Loucy (cell line): ENCODE results near the gene ZNRF3.

Experiments used
- H2AFZ ChIP-seq: fragments of 200-600 bp; sonication (generic); 2 replicates; pipeline ENCODE4 v1.6.0; 2016; ENCODE audit warnings: antibody characterized with exemption, mild to moderate bottlenecking, low read length, moderate library complexity
- H3F3A ChIP-seq: fragments of 200-600 bp; 2 replicates; pipeline ENCODE4 v1.6.0; 2016; ENCODE audit warnings: antibody characterized with exemption, low read depth, mild to moderate bottlenecking
- H3K27me3 ChIP-seq: fragments of 200-600 bp; sonication (generic); 2 replicates; pipeline ENCODE4 v1.6.1; 2014; ENCODE audit warnings: low read length, mild to moderate bottlenecking; ENCODE audit not compliant: insufficient read depth, poor library complexity, severe bottlenecking
- H3K36me3 ChIP-seq: fragments of 200-600 bp; sonication (generic); 2 replicates; pipeline ENCODE4 v1.6.1; 2016; ENCODE audit warnings: low read length; ENCODE audit not compliant: insufficient read depth
- H3K4me1 ChIP-seq: fragments of 200-600 bp; sonication (generic); 2 replicates; pipeline ENCODE4 v1.5.1; 2014; ENCODE audit warnings: low read length, mild to moderate bottlenecking; ENCODE audit not compliant: insufficient read depth, poor library complexity, severe bottlenecking
- H3K4me2 ChIP-seq: fragments of 200-600 bp; sonication (generic); 2 replicates; pipeline ENCODE4 v1.6.0; 2014; ENCODE audit warnings: antibody characterized with exemption, low read length, low read depth, mild to moderate bottlenecking; ENCODE audit not compliant: poor library complexity, severe bottlenecking
- H3K4me3 ChIP-seq: fragments of 200-600 bp; sonication (generic); 2 replicates; pipeline ENCODE4 v1.5.1; 2014; ENCODE audit warnings: low read length, mild to moderate bottlenecking, mixed read lengths; ENCODE audit not compliant: poor library complexity, severe bottlenecking
- H3K79me2 ChIP-seq: fragments of 200-600 bp; sonication (generic); 2 replicates; pipeline ENCODE4 v1.6.1; 2014; ENCODE audit warnings: low read length; ENCODE audit not compliant: insufficient read depth
- H3K9ac ChIP-seq: fragments of 200-600 bp; sonication (generic); 2 replicates; pipeline ENCODE4 v1.6.0; 2014; ENCODE audit warnings: mild to moderate bottlenecking, low read depth, low read length, moderate library complexity; ENCODE audit not compliant: poor library complexity, severe bottlenecking
- H3K9me2 ChIP-seq: fragments of 200-600 bp; sonication (generic); replicated peaks from 2 replicates; pipeline ENCODE4 v1.6.1; 2016; ENCODE audit warnings: low read depth, low read length, mixed read lengths
- H3K9me3 ChIP-seq: fragments of 200-600 bp; sonication (generic); 2 replicates; pipeline ENCODE4 v1.6.1; 2014; ENCODE audit warnings: mild to moderate bottlenecking, antibody characterized with exemption, low read length, low read depth; ENCODE audit not compliant: insufficient read depth
- H4K20me1 ChIP-seq: fragments of 200-600 bp; sonication (generic); 2 replicates; pipeline ENCODE4 v1.6.0; 2014; ENCODE audit warnings: antibody characterized with exemption, low read length, mild to moderate bottlenecking; ENCODE audit not compliant: insufficient read depth, poor library complexity, severe bottlenecking
- EZH2phosphoT487 ChIP-seq: fragments of 200-600 bp; IDR thresholded peaks from 2 replicates; pipeline ENCODE4 v1.6.1; 2018; ENCODE audit warnings: antibody characterized with exemption, mild to moderate bottlenecking, moderate library complexity, borderline replicate concordance
- TF ChIP-seq, protein P1 (sequence below): fragments of 200-600 bp; sonication (generic); conservative IDR thresholded peaks from 2 replicates; pipeline ENCODE4 v1.5.1; 2014; ENCODE audit warnings: mild to moderate bottlenecking, antibody characterized with exemption, low read length

Gene ZNRF3

DNA sequence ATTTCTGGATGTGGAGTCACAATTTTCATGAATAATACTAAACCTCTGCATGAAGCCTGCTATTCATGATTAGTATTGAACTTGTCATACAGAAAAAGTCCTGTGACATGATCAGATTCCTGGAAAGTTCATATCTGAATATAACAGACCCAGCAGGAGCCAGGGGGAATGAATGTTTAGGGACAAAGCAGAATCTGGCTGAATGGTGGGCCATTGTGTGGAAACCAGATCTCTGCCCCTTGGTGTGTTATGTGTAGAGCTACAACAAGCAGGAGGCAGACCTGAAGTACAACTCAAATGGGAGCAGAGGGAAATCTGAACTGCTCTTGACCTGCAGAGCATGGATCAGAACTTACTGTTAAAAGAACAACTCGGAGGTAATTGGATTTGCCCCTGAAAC lies 219.7 kb downstream of the ZNRF3 start:
- Histone ChIP-seq H3K9me3 (no peaks in the 10 kb centered on the region), H3K36me3 (no peaks in the 10 kb centered on the region), H3K4me3 (no peak overlapping the region), H3K79me2 (no peaks in the 10 kb centered on the region), H3K9me2 (no peaks in the 10 kb centered on the region), H2AFZ (no peak overlapping the region), H3K9ac (no peak overlapping the region), H4K20me1 (no peaks in the 10 kb centered on the region), H3K27me3 (no peaks in the 10 kb centered on the region), H3K4me1 (no peaks in the 10 kb centered on the region), H3F3A (no peaks in the 10 kb centered on the region), H3K4me2 (no peak overlapping the region)
- TF ChIP-seq, protein P1, sequence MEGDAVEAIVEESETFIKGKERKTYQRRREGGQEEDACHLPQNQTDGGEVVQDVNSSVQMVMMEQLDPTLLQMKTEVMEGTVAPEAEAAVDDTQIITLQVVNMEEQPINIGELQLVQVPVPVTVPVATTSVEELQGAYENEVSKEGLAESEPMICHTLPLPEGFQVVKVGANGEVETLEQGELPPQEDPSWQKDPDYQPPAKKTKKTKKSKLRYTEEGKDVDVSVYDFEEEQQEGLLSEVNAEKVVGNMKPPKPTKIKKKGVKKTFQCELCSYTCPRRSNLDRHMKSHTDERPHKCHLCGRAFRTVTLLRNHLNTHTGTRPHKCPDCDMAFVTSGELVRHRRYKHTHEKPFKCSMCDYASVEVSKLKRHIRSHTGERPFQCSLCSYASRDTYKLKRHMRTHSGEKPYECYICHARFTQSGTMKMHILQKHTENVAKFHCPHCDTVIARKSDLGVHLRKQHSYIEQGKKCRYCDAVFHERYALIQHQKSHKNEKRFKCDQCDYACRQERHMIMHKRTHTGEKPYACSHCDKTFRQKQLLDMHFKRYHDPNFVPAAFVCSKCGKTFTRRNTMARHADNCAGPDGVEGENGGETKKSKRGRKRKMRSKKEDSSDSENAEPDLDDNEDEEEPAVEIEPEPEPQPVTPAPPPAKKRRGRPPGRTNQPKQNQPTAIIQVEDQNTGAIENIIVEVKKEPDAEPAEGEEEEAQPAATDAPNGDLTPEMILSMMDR, result no peak
- no peak for TF ChIP-seq EZH2phosphoT487

DNA sequence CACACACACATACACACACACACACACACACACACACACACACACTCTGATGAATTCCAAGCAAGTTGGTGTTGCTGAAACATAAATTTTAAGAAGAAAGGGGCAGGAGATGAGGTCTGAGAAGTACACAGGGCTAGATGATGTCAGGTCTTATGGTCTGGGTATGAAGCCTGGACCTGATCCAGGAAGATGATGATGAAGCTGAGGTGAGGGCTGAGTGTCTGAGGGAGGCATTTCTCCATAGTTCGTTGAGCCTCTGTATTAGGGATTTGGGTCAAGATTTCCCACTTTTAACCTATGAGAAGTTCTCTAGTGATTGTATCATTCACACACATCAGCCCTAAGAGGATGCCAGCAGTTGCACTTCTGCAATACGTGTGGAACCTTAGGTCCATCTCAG lies 222.1 kb downstream of the ZNRF3 start:
- Histone ChIP-seq H3K4me3 (no peak overlapping the region), H3K9ac (no peak overlapping the region), H4K20me1 (no peaks in the 10 kb centered on the region), H3K4me1 (no peaks in the 10 kb centered on the region), H3K27me3 (no peaks in the 10 kb centered on the region), H3K9me2 (no peaks in the 10 kb centered on the region), H3F3A (no peaks in the 10 kb centered on the region), H3K36me3 (no peaks in the 10 kb centered on the region), H3K4me2 (no peak overlapping the region), H2AFZ (no peak overlapping the region), H3K79me2 (no peaks in the 10 kb centered on the region), H3K9me3 (no peaks in the 10 kb centered on the region)
- TF ChIP-seq, protein P1, result no peak
- no peak for TF ChIP-seq EZH2phosphoT487

DNA sequence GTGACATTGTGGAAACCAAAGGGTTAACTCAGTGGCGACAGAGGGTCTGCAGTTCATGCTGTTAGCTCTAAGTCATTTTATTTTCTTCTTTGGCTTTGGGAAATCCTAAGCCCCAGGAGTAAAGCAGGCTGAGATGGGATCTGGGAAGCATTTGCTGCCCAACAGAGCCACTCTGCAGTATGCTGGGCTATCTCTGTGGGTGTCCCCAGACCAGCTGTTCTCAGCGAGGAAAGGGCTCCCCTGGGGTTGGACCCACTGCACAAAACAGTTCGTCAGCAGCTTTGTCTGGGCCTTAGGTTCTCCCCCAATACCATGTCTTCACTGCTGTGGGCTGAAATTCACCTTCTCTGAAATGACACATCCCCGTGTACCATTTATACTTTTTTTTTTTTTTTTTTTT lies 223.5 kb downstream of the ZNRF3 start:
- no peaks in the 10 kb centered on the region for H3K9me3 ChIP-seq
- H3K79me2 ChIP-seq, result no peaks in the 10 kb centered on the region
- no peaks in the 10 kb centered on the region for H4K20me1 ChIP-seq
- H3F3A ChIP-seq, result no peaks in the 10 kb centered on the region
- H3K36me3 ChIP-seq, result no peaks in the 10 kb centered on the region
- H3K9ac ChIP-seq, result no peak overlapping the region
- no peak overlapping the region for H2AFZ ChIP-seq
- H3K27me3 ChIP-seq, result no peaks in the 10 kb centered on the region
- no peak overlapping the region for H3K4me3 ChIP-seq
- TF ChIP-seq, protein P1, result no peak
- TF ChIP-seq EZH2phosphoT487, result no peak
- H3K4me1 ChIP-seq, result no peaks in the 10 kb centered on the region
- H3K4me2 ChIP-seq, result no peak overlapping the region
- H3K9me2 ChIP-seq, result no peaks in the 10 kb centered on the region
